ACHN (cell line): ENCODE results near the gene OR4K2.
A peak's percentile ranks its signal among the peaks of the same experiment; 100 is the strongest.
"Not testable (repeated sequence)": the region's sequence is repeated elsewhere in the genome, so short reads cannot be mapped to it uniquely, and the experiment has no call there.

Experiments used
- DNase-seq: peaks from one replicate; pipeline ENCODE4 v3.0.0-alpha.2; 2015
- in situ Hi-C: cut with HindIII; loops from 2 replicates; pipeline ENCODE4 v1.10.0; 2017; ENCODE audit warnings: low sequenced_read_pairs, low pct_ligation_motif_present, low pct_unique_long_range_greater_than_20kb

OR4K2 gene, protein sequence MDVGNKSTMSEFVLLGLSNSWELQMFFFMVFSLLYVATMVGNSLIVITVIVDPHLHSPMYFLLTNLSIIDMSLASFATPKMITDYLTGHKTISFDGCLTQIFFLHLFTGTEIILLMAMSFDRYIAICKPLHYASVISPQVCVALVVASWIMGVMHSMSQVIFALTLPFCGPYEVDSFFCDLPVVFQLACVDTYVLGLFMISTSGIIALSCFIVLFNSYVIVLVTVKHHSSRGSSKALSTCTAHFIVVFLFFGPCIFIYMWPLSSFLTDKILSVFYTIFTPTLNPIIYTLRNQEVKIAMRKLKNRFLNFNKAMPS

DNA sequence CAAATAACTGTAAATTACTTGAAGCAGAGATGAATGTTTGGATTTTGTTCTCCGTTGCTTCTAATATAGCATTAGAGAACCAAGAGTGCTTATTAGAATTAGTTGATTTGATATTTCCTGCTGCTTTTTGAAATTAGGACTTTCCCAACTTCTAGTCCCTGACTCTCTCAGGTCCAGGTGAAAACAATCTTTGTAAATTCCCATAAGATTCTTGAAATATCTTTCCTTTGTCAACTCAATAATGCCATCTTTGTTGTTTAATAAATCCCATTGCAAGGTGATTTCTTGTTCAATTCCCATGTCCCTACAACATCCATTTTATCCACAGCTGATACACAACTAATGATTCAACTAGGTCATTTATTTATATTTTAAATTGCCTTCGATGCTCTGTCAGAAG lies at the start of gene OR4K2:
Gene OR4K2, plus strand, starts transcription at position 301 of the 400 bp plus-strand sequence. CDS start 1,126 bp downstream, outside the sequence.
- DNase-seq: no peak
- in situ Hi-C loops: no loop called here

DNA sequence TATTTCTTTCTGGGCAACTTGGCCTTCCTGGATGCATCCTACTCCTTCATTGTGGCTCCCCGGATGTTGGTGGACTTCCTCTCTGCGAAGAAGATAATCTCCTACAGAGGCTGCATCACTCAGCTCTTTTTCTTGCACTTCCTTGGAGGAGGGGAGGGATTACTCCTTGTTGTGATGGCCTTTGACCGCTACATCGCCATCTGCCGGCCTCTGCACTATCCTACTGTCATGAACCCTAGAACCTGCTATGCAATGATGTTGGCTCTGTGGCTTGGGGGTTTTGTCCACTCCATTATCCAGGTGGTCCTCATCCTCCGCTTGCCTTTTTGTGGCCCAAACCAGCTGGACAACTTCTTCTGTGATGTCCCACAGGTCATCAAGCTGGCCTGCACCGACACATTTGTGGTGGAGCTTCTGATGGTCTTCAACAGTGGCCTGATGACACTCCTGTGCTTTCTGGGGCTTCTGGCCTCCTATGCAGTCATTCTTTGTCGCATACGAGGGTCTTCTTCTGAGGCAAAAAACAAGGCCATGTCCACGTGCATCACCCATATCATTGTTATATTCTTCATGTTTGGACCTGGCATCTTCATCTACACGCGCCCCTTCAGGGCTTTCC lies 47.2 kb upstream of the OR4K2 start:
- in situ Hi-C loops: not testable (repeated sequence)
- DNase-seq: peak; percentile 6

DNA sequence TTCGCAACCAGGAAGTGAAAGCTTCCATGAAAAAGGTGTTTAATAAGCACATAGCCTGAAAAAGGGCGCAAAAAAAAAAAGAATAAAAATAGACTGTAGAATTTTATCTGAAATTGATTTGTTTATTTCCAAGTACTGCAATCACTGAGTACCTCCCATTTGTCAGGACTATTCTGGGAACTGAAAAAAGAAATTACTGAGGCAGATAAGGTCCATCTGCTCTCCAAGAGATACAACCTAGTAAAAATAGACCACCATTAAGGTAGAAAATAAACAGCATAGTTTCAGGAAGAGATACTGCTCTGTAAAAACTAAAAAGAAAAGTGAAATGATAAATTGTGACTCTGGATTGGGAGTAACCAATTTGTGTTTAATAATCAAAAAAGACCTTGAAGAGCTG lies 46.6 kb upstream of the OR4K2 start:
- DNase-seq: no peak
- in situ Hi-C loops: no loop called here

DNA sequence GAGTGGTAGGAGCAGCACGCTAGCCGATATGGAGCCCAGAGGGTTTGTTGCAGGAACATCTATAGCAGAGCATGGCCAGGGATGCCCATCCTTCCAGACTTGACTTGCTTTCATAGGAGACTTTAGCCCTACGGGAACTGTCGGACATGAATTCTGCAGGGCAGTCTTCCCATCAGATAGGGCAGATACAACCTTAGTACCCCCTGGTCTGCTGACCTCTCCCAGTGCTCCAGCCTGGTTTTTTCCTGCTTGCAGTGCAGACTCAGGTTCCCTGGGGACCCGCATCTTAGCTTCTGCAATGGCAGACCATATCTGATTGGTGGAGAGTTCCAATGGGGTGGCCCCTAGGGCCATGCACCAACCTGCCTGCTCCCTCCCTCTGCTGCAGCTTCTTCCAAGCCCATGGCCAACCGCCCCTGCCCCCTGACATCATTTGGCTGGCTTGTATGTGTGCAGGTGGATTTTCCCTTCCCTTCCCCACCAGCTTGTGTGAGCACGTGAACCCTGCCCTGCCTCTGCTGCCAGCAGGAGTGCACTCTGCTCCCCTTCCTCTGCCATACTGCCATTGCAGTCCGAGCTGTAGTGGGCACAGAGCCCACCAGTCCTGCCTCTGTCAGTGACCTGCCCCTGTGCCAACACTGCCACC lies 40.6 kb upstream of the OR4K2 start:
- in situ Hi-C loops, DNase-seq: not testable (repeated sequence)

DNA sequence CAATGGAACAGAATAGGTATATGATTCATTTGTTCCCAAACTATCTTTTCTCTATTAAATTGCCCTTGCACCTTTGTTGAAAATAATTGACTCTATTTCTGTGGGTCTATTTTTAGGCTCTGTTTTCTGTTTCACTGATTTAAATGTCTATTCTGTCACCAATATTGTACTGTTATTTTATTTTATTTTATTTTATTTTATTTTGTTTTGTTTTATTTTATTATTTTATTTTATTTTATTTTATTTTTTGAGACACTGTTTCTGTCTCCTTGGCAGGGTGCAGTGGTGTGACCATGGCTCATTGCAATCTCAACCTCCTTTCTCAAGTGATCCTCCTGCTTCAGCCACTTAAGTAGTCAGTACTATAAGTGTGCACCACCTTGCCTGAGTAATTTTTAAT lies 36.5 kb upstream of the OR4K2 start:
- in situ Hi-C loops: no loop called here

DNA sequence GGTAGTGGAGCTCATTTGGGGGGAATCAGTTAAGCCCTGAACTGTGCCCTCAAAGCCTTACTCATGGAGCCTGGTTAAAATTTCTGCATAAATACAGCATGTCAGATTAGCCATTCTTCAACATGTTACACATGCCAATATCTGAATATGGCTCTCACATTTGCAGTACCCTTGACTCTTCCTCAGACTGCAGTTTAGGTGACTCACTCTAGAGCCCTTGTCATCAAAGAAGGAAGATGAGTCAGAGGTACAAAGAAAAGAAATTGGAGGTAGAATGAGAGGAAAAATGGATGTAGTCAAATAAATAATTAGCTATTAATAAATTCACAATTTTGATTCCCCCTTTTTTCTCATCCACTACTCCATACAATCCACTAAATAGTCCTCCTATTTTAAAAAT lies 23.6 kb upstream of the OR4K2 start:
- in situ Hi-C loops: no loop called here
- peak; percentile 8 for DNase-seq

More for the DNA sequence above, 36.5 kb upstream of the OR4K2 start:
- DNase-seq: no peak

DNA sequence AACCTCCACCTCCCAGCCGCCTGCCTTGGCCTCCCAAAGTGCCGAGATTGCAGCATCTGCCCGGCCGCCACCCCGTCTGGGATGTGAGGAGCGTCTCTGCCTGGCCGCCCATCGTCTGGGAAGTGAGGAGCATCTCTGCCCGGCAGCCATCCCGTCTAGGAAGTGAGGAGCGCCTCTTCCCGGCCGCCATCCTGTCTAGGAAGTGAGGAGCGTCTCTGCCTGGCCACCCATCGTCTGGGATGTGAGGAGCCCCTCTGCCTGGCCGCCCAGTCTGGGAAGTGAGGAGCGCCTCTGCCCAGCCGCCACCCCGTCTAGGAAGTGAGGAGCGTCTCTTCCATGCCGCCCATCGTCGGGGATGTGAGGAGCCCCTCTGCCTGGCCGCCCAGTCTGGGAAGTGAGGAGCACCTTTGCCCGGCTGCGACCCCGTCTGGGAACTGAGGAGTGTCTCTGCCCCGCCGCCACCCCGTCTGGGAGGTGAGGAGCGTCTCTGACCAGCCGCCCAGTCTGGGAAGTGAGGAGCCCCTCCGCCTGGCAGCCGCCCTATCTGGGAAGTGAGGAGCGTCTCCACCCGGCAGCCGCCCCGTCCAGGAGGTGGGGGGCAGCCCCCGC lies 8.8 kb upstream of the OR4K2 start:
- DNase-seq, in situ Hi-C loops: not testable (repeated sequence)

DNA sequence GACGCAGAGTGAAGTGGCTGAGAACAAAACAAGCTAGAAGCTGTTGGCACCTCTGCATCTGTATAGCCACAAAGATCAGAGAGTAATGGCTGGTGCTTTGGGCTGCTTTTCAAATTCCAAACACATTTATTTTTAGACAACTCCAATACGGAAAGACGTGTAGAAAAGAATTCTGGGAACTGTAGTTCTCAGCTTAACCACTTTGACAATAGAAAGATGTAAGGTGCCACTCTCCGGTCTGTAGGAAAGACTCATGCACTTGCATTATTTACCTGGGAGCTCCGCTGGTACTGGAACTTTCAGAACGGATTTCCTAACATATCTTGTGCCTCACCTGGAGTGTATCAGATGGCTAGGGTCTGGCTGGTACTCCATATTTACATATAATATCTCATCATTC lies 1.8 kb upstream of the OR4K2 start:
- no peak for DNase-seq
- in situ Hi-C loops: no loop called here

DNA sequence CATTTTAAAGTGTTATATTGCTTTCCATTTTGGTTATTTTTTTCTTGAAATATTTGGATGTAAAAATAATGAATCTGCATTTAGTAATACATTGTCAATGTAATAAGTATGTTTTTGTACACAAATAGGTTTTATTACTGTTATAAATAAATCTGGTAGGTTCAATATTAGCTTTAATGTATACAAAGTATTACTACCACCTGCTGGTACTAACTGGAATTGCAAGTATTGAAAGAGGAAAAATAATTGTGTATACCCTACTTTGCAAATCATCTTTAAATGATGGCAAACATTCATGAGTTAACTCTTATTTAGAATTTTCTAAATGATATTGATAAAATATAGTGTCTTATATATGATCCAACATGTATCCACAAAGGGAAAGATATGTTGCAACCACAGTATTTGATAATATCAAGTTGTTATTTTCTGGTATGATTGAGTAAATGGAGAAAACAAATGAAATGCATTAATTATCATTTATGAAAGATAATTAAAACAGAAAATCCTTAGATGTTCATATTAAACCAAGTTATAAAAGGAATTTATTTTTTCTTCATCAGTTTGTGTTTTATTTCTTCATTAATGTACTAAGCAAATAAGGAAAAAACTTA lies 3.2 kb downstream of the OR4K2 start:
- DNase-seq: peak; percentile 29
- in situ Hi-C loops: no loop called here

DNA sequence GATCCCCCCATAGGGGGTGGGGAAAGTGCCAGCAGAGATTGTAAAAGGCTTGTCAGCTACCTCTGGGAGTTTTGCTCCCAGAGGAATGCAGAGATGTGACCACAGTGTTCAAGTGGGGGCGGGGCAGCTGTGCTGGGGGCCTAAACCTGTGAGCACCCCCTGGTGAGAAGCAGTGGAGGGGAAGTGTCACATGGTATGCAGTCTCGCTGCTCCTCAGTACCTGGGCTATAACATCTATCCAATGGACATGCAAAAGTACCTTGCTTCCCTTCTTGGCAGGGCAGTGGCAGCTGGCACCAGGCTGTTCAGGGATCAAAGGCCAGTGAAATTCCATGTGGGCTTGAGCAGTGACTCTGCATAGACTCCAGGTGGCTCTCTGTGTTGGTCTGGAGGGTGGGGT lies 20.3 kb downstream of the OR4K2 start:
- no peak for DNase-seq
- in situ Hi-C loops: no loop called here

DNA sequence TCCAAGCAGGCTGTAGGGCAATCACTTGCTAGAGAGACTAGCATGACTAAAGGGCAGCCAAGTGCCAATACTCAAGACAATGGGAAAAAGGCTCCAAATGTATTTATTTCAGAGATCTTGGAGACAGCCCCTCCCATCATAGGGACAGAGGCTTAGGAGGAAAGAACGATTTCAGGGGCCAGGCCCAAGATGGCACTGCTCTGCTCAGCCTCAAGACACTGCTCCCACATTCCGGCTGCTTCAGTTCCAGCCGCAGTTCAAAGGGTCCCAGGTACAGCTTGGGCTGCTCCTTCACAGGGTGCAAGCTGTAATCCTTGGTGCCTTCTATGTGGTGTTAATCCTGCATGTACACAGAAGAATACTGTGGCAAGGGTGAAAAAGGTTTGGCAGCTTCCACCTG lies 26.1 kb downstream of the OR4K2 start:
- no peak for DNase-seq
- in situ Hi-C loops: no loop called here

DNA sequence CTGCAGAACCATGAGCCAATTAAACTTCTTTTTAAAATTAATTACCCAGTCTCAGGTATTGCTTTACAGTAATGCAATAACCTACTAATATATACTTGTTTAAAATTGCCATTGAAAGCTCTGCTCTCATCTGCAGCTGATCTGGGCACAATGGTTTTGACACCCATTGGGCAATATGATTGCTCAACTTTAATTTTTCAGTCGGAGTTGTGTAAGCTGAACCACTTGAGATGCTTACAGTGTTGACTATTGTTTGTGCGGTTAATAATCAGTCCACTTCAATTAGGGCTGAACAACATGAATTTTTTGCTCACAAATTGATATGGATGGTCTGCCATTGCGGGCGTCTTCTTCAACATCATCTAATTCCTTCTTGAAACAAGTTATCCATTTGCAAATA lies 27.5 kb downstream of the OR4K2 start:
- in situ Hi-C loops: no loop called here
- no peak for DNase-seq

DNA sequence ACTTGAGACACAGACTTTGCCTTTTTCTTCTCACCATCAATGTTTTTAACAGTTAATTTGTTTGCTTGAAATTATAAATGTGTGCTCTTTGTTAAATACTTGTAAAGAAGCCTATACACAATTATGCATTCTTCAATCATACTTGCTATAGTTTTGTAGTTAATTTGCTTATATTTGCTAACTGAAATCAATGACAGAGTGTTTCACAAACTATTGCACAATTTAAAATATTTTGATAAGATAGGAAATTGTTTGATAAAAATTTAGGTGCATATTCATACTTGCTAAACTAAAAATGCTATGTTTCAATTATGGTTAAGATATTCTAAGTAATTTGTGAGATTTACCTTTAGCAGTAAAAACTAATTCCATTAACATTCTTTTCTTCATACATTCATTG lies 31.7 kb downstream of the OR4K2 start:
- in situ Hi-C loops: no loop called here
- DNase-seq: no peak

DNA sequence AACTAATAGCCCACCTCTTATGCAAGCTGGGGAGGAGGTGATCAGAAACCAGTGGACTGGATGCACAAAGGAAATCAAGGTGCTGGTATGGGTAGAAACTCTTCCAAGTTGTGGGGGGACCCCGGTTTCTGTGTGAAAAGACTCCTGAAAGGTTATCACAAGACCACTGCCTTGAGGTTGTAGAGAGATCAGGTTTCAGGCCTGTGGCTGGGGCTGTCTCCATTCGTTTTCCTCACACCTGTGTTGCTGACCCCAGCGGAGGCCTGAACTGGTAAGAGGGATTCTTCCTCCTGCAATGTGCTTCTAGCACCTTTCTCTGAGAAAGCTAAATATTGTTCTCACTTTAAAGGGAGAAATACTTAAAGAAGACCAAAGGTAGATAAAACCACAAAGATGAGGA lies 36.2 kb downstream of the OR4K2 start:
- in situ Hi-C loops: no loop called here
- DNase-seq: no peak

DNA sequence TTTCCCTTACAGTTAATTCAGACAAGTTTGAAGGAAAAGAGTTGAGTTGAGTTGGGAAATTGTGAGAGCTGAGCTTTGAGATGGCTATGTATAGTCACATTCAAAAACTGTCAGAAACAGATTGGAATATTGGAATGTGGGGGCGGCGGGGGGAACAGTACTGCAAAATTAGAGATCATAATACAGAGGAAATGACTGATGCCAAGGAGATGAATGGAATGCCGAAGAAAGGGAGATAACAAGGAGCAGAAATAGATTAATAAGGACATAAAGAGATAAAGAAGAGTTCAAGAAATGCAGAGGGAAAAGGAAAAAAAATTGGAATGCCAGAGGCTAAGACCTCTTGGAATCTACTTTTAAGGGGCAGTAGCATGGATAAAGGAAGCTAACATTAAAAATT lies 42.3 kb downstream of the OR4K2 start:
- in situ Hi-C loops: no loop called here
- DNase-seq: no peak

DNA sequence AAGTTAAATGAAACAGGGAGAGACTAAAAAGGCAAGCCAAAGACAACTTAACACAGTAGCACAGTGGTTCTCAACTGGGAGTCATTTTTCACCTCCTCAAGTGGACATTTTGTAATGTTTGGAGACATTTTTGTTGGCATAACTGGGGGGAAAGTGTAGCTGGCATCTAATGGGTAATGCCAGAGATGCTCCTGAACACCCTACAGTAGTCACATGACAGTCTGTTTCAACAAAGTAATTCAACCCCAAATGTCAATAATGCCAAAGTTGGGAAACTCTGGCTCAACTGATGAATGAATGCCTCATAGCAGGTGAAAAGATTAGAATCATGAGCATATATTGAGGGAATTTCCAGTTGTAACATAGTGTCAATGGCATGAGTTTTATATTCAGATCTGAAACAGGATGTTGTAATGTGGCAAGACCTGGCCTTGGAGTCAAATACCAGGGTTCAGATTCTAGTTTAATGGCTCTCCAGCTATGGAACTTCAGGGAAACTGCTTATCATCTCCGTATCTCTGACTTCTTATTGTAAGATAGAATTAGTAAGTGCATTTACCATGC lies 43.1 kb downstream of the OR4K2 start:
- DNase-seq: no peak
- in situ Hi-C loops: no loop called here

DNA sequence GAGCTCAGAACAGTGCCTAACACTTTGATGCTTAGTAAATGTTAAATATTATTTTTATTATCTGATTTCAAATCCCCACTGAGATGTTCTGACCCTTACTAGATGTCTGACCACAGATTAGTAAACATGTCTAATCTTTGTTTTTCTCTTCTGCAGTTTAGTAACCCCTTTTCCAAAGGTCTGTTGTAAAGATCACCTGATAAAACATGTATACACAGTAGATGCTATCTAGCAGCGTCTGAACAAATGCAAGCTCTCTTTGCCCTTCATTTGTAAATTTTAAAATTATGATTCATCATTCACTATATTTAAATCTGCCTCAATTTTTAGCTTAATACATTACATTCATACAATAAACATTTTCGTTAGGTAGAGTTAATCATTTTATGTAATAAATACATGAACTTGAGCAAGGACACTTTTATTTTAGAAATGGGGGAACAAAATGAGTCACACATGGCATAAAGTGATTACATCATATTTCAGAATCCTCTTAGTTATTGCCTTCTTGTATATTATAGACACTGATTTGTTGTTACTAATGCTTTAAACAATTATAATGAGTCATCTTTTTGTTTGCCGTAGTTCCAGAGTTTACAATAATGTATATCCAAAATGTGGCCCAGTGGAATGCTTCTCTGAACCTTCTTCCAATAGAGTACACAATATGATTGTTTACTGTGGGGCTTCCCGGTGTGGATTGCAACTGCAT lies 43.8 kb downstream of the OR4K2 start:
- in situ Hi-C loops: no loop called here
- no peak for DNase-seq

DNA sequence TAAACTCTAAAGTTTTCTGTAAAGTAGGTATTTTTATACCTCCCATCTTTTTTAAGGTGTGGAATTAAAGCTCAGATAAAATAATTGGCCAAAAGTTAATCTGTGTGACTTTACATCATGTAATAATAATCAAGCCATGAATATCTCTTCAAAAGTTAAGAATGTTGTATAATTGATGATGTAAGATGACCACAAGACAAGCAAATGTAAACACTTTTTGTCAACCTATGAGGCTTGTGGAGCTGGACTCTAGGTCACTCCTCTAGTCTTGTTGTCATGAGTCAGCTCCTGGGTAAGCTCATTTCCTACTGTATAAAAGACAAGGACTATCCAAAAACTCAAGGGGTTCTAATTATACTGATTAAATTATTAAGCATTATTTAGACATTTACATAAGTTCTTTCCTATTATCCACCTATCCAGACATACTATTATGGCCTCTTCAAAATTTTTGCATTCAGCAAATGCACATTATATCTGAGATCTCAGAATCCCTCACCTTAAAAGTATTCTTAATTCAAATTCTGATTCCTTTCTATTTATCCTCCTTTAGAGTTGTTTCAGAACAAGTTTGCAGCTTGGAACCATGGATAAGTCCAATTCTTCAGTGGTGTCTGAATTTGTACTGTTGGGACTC lies 45.2 kb downstream of the OR4K2 start, which contains the start of gene OR4K5:
Gene OR4K5, plus strand, starts transcription at position 587 of the 637 bp plus-strand sequence. Its CDS starts 0 bp downstream, at position 587.
- in situ Hi-C loops: no loop called here

More for the DNA sequence above, 45.2 kb downstream of the OR4K2 start, which contains the start of gene OR4K5:
- DNase-seq: no peak
